GM12864 (cell line): ENCODE measurements around the gene IL22RA1.

Source experiments
- DNase-seq: peaks from one replicate; pipeline ENCODE4 v3.0.0-alpha.2; 2011; ENCODE audit warnings: low read depth
- H3K4me3 ChIP-seq: 2 replicates; pipeline ENCODE4 v1.5.1; 2011; ENCODE audit warnings: mild to moderate bottlenecking, low read depth, low read length, control low read depth
- CTCF ChIP-seq: IDR thresholded peaks from 2 replicates; pipeline ENCODE4 v1.5.1; 2011; ENCODE audit warnings: low read depth, mild to moderate bottlenecking, moderate library complexity, low read length, control low read depth, inconsistent platforms; ENCODE audit errors: missing control alignments

The IL22RA1 gene

GRCh38 chr1:24121406-24121805 is 21.5 kb downstream of the IL22RA1 start:
- H3K4me3 ChIP-seq: no peak overlapping the region

GRCh38 chr1:24120965-24121364 is 22.0 kb downstream of the IL22RA1 start:
- H3K4me3 ChIP-seq: no peak overlapping the region
- no peak for DNase-seq
- TF ChIP-seq CTCF: no peak

More at GRCh38 chr1:24121406-24121805, 21.5 kb downstream of the IL22RA1 start:
- no peak for DNase-seq
- no peak for TF ChIP-seq CTCF

- no peak for DNase-seq
- no peak overlapping the region for H3K4me3 ChIP-seq
- no peak for TF ChIP-seq CTCF
Measured at GRCh38 chr1:24119859-24120756, 22.8 kb downstream of the IL22RA1 start.

- TF ChIP-seq CTCF: no peak
- DNase-seq: no peak
- no peak overlapping the region for H3K4me3 ChIP-seq
Measured at GRCh38 chr1:24119489-24119858, 23.5 kb downstream of the IL22RA1 start.

GRCh38 chr1:24118410-24119242 is 24.3 kb downstream of the IL22RA1 start:
- H3K4me3 ChIP-seq: no peak overlapping the region
- DNase-seq: no peak
- no peak for TF ChIP-seq CTCF

- H3K4me3 ChIP-seq: no peak overlapping the region
- TF ChIP-seq CTCF: no peak
- no peak for DNase-seq
Measured at GRCh38 chr1:24117722-24118409, 25.1 kb downstream of the IL22RA1 start.
